Activated naive CD4-positive, alpha-beta T cell treated with anti-CD3 and anti-CD28 coated beads, Interleukin-2, amount 50 U/mL, for 72 hours (primary cell): ENCODE data around the gene LARP4. TPM values are rescaled to one million over a fixed set of nuclear protein-coding genes. Genes with fewer than 3 reads are reported as not detected.
A peak's percentile ranks its signal among the peaks of the same experiment; 100 is the strongest.

ENCODE experiments used
- ATAC-seq, 2 donors: fragments of 150-1000 bp; cut with Tn5 transposase; 2 replicates each; pipeline ENCODE4 v1.10.0; 2021; ENCODE audit warnings: mild to moderate bottlenecking in 2 of 2, moderate library complexity in 2 of 2
- DNase-seq, 2 donors: peaks; one replicate each; pipeline ENCODE4 v3.0.0; 2021 to 2022; ENCODE audit warnings: low spot score in 2 of 2
- H3K27ac Mint-ChIP-seq, 2 donors: one replicate each; pipeline ENCODE4 v1.8.0; 2022; ENCODE audit warnings: mild to moderate bottlenecking in 2 of 2, mixed read lengths in 2 of 2
- H3K36me3 Mint-ChIP-seq, 2 donors: one replicate each; pipeline ENCODE4 v1.8.0; 2022; ENCODE audit warnings: mixed read lengths in 2 of 2
- H3K9me3 Mint-ChIP-seq, 2 donors: one replicate each; pipeline ENCODE4 v1.8.0; 2022; ENCODE audit warnings: mixed read lengths in 2 of 2
- total RNA-seq, 2 donors: library from RNA; stranded (reverse); gene quantifications; one replicate each; pipeline ENCODE4 v1.2.3, GENCODE V29; 2022

LARP4 gene
- total RNA-seq, 2 donors from 2014 or later: 52.3 to 58.9 TPM

DNA sequence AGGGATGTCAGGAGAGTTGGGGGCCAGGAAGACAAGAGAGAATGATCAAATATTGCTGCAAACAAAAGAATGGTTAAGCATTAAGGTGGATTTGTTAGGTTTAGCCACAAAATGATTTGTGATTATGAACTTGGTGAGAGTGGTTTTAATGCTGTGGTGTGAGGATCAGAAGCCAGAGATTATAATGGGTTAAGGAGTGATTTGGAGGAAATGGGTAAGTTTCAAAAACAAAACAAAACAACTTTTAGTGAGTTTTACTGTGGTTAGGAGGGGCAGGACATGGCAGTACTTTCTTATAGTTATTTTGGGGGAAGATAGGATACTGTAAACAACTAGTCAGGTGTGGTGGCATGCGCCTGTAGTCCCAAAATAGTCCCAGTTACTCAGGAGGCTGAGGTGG, 128.1 kb downstream of the LARP4 start:
- Mint-ChIP-seq H3K9me3 (no peaks in the 10 kb centered on the region), H3K27ac (peak overlapping the region; percentile 0 to 63), H3K36me3 (peaks cover 0 to 19% of the 10 kb centered on the region in 2 donors)
- ATAC-seq (no peak), DNase-seq (no peak)

GRCh38 chr12:50529345-50529744, 128.7 kb downstream of the LARP4 start:
- Mint-ChIP-seq H3K9me3 (no peaks in the 10 kb centered on the region), H3K27ac (peak overlapping the region; percentile 0 to 63), H3K36me3 (peaks cover 0 to 19% of the 10 kb centered on the region in 2 donors)
- no peak for DNase-seq
- no peak for ATAC-seq

Other genes with a start within 250 kb of the LARP4 start
- 10 to 100 TPM; 50.1 to 71.1 TPM for gene CERS5, start 233.5 kb upstream of the LARP4 start, total RNA-seq
- gene LIMA1, start 117.4 kb upstream of the LARP4 start, total RNA-seq: 10 to 100 TPM; 36.2 to 45.6 TPM
- under 1 TPM in 1 of 2 donors, not detected in 1; 0.02 TPM for gene FAM186A, start 4.3 kb upstream of the LARP4 start, total RNA-seq
- 10 to 100 TPM; 33.8 to 39.9 TPM for gene DIP2B, start 104.1 kb downstream of the LARP4 start, total RNA-seq